Activated T-cell treated with anti-CD3 and anti-CD28 coated beads for 1 hour (primary cell): ENCODE measurements around the gene KLB.
"Not testable (repeated sequence)": the region's sequence is repeated elsewhere in the genome, so short reads cannot be mapped to it uniquely, and the experiment has no call there.

Experiments
- DNase-seq: peaks from one replicate; pipeline ENCODE4 v3.0.0-alpha.2; 2020; ENCODE audit warnings: low read depth

KLB gene

GRCh38 chr4:39406763-39407583, at the start of gene KLB:
KLB (plus strand) TSS chr4:39406930; CDS start chr4:39406950, 20 bp downstream.
- DNase-seq, result no peak

DNA sequence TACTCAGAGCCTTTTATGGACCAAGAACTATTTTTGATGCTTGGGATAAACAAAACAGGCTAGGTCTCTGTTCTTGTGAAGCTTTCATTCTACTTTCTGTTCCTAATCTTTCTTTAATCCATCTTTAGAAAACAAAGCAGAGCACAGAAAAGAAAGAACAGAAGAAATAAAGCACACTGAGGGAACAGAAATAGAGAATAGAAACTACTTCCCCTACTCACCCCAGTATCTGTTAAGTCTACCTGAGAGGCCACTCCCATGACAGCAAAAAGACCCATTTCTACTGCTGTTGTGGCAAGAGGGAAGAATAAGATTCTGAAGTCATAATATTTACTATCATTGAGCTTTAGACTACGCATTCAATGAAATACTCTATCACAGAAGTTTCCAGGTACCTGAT, 49.7 kb upstream of the KLB start:
- DNase-seq, result no peak

DNA sequence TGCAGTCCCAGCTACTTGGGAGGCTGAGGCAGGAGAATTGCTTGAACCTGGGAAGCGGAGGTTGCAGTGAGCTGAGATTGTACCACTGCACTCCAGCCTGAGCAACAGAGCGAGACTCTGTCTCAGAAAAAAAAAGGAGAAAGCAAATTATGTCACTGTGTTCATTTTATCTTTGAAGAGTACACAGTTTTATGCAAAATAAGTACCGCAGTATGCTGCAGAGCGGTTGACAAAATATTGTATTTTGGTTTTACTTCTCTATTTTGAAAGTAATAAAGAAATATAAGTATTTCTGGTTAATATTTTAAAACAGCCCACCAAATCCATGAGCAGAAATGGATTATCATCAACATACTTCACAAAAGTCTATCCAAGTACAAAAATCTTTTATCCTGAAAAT, 46.1 kb upstream of the KLB start:
- DNase-seq, result not testable (repeated sequence)

GRCh38 chr4:39362827-39363226, 43.9 kb upstream of the KLB start:
- DNase-seq, result no peak

- no peak for DNase-seq
These were observed 42.8 kb upstream of the KLB start for GRCh38 chr4:39363773-39364393.

DNA sequence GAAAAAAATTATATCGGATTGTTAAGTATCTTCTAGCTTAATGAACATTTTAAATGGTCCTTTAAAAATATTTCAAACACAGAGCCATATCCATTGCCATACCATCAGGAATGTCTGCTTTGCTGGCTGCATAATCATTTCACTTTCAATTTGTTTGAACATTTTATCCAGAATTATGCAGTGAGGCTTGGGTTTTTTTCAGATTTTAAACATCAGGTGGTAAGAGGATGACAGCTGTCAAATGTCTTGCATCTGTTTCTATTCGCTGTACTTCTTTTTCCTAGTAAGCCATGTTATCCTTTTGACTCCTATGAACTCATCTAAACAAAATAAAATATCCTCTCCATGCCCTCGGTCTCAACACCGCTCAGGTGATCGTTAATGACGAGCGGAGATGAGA, 41.4 kb upstream of the KLB start:
- no peak for DNase-seq

DNA sequence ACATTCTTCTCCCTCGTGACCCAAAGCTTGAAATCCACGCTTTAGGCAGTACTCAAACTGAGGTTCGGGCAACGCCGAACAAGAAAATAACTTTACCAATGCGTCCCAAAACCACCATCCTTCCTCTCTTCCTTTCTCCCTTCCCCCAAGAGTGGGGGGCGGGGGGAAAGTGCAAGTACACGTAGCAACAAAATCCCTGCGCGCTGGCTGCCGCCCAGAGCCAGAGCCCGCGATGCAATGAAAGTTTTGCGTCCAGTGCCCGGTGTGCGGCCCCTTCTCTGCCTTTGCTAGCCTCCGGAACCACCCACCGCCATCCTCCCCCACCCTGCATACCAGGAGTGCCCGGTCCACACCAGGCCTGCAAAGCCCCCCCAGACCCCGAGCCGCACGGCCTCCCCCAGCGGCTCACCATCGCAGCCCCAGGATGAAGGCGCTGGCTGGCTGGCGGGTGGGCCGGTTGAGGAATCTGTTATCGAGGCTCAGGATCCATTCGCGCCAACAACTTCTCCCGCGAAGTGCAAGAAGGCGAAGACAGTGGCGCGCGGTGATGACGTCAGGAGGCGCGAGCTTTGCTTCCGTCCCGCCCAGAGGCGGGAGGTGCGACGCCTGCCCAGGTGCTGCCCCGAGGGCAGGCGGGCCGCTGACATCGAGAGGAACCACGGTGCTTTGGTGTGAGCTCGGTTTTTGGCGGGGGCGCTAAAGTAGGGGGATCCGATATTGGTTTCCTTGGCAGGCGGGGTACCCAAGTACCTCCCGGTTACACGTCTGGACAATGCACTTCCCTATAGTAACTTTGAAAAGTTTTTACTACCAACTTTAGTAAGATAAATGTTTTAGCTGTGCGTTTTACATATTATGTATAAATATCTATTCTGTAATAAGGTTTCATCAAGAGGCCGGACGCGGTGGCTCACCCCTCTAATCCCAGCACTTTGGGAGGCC, 40.6 kb upstream of the KLB start, which contains the start of gene RFC1:
RFC1 (minus strand) TSS at position 533 of the 942 bp plus-strand sequence; CDS start at position 412, 121 bp downstream.
- peak; percentile 93 for DNase-seq

DNA sequence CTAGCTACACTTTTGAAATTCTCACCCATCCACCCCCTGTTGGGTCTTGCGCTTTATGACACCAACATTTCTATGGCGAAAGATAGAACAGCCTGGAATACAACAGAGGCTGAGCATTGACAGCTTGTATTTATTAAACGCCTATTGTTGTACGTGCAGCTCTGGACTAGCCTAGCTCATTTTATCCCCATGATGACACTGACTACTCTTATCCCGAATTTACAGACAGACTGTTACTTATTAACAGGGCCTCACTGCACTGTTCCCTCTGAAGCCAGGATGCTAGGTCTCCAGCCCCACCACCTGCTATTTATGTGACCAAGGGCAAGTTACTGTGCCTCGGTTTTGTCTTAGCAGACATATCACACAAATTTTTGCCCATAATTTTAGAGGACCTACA, 39.6 kb upstream of the KLB start:
- DNase-seq, result no peak

DNA sequence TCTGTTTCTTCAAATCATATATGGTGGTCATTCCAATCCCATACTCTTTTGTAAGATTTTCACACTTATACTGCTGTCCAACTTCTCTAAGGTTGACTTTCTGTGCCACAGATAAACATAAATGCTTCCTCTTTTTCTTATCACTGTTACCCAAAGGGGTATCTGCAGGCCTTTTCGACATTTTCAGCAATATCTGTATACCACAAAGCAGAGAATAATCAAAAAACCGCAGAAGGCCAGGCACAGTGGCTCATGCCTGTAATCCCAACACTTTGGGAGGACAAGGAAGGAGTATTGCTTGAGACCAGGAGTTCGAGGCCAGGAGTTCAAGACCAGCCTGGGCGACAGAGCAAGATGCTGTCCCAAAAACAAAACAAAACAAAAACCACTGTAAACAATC, 37.4 kb upstream of the KLB start:
- DNase-seq, result no peak

DNA sequence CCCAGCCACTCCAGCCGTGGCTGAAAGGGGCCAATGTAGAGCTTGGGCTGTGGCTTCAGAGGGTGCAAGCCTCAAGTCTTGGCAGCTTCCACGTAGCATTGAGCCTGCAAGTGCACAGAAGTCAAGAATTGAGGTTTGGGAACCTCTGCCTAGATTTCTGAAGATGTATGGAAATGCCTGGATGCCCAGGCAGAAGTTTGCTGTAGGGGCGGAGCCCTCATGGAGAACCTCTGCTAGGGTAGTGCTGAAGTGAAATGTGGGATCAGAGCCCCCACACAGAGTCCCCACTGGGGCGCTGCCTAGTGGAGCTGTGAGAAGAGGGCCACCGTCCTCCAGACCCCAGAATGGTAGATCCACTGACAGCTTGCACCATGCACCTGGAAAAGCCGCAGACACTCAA, 35.5 kb upstream of the KLB start:
- DNase-seq, result not testable (repeated sequence)

GRCh38 chr4:39375478-39375877, 31.3 kb upstream of the KLB start:
- no peak for DNase-seq

GRCh38 chr4:39383690-39384089, 23.0 kb upstream of the KLB start:
- no peak for DNase-seq

DNA sequence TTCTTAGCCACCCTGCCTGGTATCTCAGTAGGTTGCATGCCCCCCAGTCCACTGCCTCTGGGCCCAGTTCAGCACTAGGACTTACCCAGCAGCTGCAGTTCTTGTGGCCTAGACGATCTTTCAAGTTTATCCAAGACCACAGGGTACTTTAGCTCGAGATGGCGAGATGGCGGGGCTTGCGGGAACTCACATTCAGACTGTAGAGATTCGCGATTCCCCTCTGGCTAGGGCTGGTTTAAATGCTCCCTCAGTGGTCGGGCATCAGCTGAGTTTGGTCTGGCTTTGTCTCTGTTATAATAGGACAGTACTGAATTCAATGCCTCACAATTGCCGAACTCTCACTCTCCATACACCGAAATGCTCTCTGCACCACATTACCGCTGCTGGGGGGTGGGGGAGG, 22.2 kb upstream of the KLB start:
- DNase-seq, result no peak

- no peak for DNase-seq
These were observed 16.1 kb upstream of the KLB start for GRCh38 chr4:39390603-39391002.

DNA sequence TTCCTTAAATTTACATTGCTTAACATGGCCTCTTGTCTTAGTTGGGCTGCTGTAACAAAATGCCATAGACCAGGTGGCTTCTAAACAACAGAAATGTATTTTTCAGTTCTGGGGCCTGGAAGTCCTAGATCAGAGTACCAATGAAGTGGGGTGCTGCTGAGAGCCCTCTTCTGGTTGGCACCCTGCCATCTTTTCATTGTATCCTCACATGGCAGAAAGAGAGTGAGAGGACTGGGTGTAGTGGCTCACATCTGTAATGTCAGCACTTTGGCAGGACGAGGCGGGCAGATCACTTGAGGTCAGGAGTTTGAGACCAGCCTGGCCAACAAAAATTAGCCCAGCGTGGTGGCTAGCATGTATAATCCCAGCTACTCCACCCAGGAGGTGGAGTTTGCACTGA, 12.0 kb upstream of the KLB start:
- no peak for DNase-seq

GRCh38 chr4:39401640-39402039, 5.1 kb upstream of the KLB start:
- not testable (repeated sequence) for DNase-seq

- no peak for DNase-seq
These were observed 805 bp downstream of the KLB start for GRCh38 chr4:39407584-39407885.

DNA sequence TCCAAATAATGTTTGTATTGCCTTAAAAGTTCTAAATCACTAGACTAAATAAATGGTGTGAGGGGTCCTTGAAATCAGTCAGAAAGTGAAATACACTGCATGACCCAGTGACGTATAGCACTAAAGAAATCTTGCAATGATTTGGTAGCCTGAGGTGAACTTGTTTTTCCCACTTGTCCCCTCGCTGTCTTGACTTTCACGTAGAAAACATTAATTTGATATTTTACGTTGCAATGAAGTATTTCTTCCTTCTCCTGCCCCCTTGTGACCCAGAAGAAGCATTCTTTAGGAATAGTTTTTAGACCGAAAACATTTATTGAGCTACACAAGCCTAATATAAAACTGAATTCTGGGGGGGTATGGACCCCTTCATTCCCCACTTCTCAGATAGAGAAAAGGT, 3.7 kb downstream of the KLB start:
- no peak for DNase-seq

GRCh38 chr4:39411561-39411960, 4.8 kb downstream of the KLB start:
- DNase-seq, result not testable (repeated sequence)

DNA sequence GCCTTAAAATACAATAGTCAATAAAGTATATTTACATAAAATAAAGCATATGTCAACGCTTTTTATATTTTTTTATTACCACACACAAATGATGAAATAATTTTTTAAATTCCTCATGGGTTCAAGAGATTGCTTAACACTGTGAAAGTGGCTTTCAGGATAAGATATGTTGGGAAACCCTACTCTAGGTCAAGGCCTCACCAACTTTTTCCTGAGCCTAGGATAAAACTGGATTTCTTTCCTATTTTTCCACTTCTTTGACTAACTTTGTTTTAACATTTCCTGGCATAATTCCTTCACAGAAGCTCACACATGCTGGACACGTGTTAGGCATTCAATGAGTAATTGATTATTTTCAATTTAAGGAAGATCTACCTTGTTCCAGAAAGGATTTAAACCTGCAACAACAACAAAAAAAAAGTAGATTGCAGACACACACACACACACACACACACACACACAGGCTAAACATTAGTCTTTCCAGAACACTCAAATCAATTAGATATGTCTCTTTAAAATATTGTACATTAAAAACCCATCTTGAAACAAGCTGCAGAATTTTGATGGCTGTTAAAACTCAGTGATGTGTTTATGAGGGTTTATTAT, 9.1 kb downstream of the KLB start:
- DNase-seq, result no peak

DNA sequence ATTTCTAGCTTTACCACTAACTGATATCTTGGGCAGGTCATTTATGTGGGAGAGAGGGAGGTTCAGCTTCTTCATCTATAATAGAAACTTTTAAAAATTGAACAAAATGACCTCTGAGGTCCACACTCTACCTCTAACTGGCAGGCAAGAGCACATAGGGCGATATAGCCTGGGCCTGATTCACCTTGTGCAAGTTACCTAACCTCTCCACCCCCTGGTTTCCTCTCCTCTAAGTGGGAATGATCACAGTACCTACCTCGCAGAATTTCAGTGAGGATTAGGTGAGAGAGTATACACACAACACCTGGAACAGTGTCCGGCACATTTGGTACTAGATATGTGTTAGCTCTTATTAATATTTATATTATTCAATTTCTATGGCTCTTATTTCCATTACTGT, 15.5 kb downstream of the KLB start:
- DNase-seq, result no peak

DNA sequence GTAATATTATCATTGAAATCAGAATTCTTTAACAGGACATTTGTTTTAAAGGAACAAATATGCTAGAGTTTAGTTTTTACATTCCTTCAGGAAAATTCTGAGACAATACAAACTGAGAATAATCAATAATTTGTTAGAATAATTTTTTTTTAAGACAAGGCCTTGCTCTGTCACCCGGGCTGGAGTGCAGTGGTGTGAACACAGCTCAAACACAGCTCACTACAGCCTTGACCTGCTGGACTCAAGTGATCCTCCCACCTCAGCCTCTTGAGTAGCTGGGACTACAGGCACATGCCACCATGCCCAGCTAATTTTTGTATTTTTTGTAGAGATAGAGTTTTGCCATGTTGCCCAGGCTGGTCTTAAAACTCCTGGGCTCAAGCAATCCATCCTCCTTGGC, 18.6 kb downstream of the KLB start:
- not testable (repeated sequence) for DNase-seq
